Natural killer cell (primary cell): Measurements from ENCODE around the gene SNX20. TPM values are rescaled to one million over a fixed set of nuclear protein-coding genes. Genes with fewer than 3 reads are reported as not detected.

Experiments
- ATAC-seq, 3 donors: fragments of 150-1000 bp in 2 of 3; fragments of 200-7000 bp in 1 of 3; cut with Tn5 transposase; 1 replicate in 1 of 3; 2 replicates in 2 of 3; pipeline ENCODE4 v1.10.0; 2021; ENCODE audit warnings: mild to moderate bottlenecking in 2 of 3, moderate library complexity in 2 of 3
- DNase-seq, 2 donors: peaks; one replicate each; pipeline versions ENCODE4 v3.0.0 to v3.0.0-alpha.2; 2013 to 2021; ENCODE audit warnings: mixed read lengths in 1 of 2
- H3K27ac ChIP-seq: one replicate; pipeline ENCODE4 v1.5.1; 2013; ENCODE audit warnings: mild to moderate bottlenecking, low read length
- H3K27me3 ChIP-seq: one replicate; pipeline ENCODE4 v1.6.1; 2013; ENCODE audit warnings: low read length; ENCODE audit not compliant: control insufficient read depth, insufficient read depth
- H3K36me3 ChIP-seq: one replicate; pipeline ENCODE4 v1.6.1; 2013; ENCODE audit warnings: low read length; ENCODE audit not compliant: control insufficient read depth, insufficient read depth
- H3K4me1 ChIP-seq: one replicate; pipeline ENCODE4 v1.6.1; 2013; ENCODE audit warnings: low read length; ENCODE audit not compliant: control insufficient read depth, insufficient read depth
- H3K4me3 ChIP-seq: one replicate; pipeline ENCODE4 v1.5.1; 2013; ENCODE audit warnings: low read length
- H3K9me3 ChIP-seq: one replicate; pipeline ENCODE4 v1.6.1; 2013; ENCODE audit warnings: low read length; ENCODE audit not compliant: control insufficient read depth, insufficient read depth
- H3K27ac Mint-ChIP-seq, 2 donors: one replicate each; pipeline ENCODE4 v1.8.0; 2022; ENCODE audit warnings: mild to moderate bottlenecking in 2 of 2, mixed read lengths in 2 of 2, moderate library complexity in 1 of 2
- H3K27me3 Mint-ChIP-seq, 2 donors: one replicate each; pipeline ENCODE4 v1.8.0; 2022; ENCODE audit warnings: low read depth in 2 of 2, mixed read lengths in 2 of 2
- H3K36me3 Mint-ChIP-seq: one replicate; pipeline ENCODE4 v1.8.0; 2022; ENCODE audit warnings: mixed read lengths
- H3K4me1 Mint-ChIP-seq, 2 donors: one replicate each; pipeline ENCODE4 v1.8.0; 2022; ENCODE audit warnings: mixed read lengths in 2 of 2
- H3K4me3 Mint-ChIP-seq: one replicate; pipeline ENCODE4 v1.8.0; 2022; ENCODE audit warnings: mild to moderate bottlenecking, moderate library complexity, mixed read lengths
- H3K9me3 Mint-ChIP-seq, 2 donors: one replicate each; pipeline ENCODE4 v1.8.0; 2022; ENCODE audit warnings: mixed read lengths in 2 of 2
- CTCF ChIP-seq: fragments of 200-600 bp; IDR thresholded peaks from one replicate; pipeline ENCODE4 v1.8.0; 2022; ENCODE audit warnings: antibody characterized with exemption
- WGBS: methylation state at CpG from one replicate; pipeline ENCODE4 v1.1.7; 2013; ENCODE audit warnings: missing lambda C conversion rate; ENCODE audit not compliant: insufficient coverage; 5-methylcytosine and 5-hydroxymethylcytosine counted together
- intact Hi-C: fragments of 100-400 bp; cut with micrococcal nuclease; formaldehyde crosslinking; loops from one replicate; pipeline ENCODE4 v1.14.2; 2022
- total RNA-seq, 4 donors: library from RNA; stranded (reverse); fragments of 120-200 nt in 1 of 4; gene quantifications; one replicate each; pipeline versions ENCODE4 v1.2.3 to v1.2.4, GENCODE V29; 2013 to 2022

SNX20 gene
- total RNA-seq, 3 donors from 2014 or later (not counting 1 experiment from before 2014, with no cell fraction given) = 33.0 to 53.9 (median 51.7) TPM

DNA sequence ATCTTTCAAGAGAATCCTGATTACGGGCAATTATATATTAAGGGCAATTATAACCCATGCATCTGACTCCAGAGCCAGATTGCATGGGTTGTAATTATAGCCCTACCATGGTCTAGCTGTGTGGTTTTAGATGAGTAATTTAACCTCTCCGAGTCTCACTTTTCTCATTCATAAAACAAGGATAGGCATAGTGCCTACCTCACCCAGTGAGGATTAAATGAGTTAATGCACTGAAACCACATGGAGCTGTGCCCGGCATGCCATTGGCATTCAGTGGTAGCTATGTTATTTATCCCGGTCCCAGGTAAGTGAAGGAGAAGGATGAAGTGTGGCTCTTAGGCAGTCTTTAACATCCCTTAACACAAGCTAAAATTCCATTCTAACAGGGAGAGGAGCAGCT is 6.3 kb downstream of the SNX20 start:
- no CpG with 5 or more reads among the region's 4 CpGs for WGBS
- peaks cover 25% of the 10 kb centered on the region for H3K9me3 ChIP-seq
- H3K27me3 ChIP-seq = no peaks in the 10 kb centered on the region
- no peak overlapping the region for H3K4me3 ChIP-seq
- H3K27ac Mint-ChIP-seq = no peak overlapping the region
- ATAC-seq = no peak
- peaks cover 33 to 38% of the 10 kb centered on the region in 2 donors for H3K4me1 Mint-ChIP-seq
- intact Hi-C loops = no loop called here
- no peak overlapping the region for H3K4me3 Mint-ChIP-seq
- TF ChIP-seq CTCF = no peak
- H3K36me3 Mint-ChIP-seq = peaks cover 23% of the 10 kb centered on the region
- H3K27me3 Mint-ChIP-seq = no peaks in the 10 kb centered on the region
- no peak for DNase-seq
- peaks cover 0 to 4% of the 10 kb centered on the region in 2 donors for H3K9me3 Mint-ChIP-seq
- H3K4me1 ChIP-seq = peaks cover 26% of the 10 kb centered on the region
- H3K27ac ChIP-seq = no peak overlapping the region
- peaks cover 84% of the 10 kb centered on the region for H3K36me3 ChIP-seq

GRCh38 chr16:50673496-50674275 is 7.4 kb downstream of the SNX20 start:
- Mint-ChIP-seq H3K27ac (no peak overlapping the region), H3K4me3 (no peak overlapping the region), H3K9me3 (peaks cover 0 to 4% of the 10 kb centered on the region in 2 donors), H3K36me3 (peaks cover 19% of the 10 kb centered on the region), H3K27me3 (no peaks in the 10 kb centered on the region), H3K4me1 (peaks cover 24 to 27% of the 10 kb centered on the region in 2 donors)
- peaks cover 80% of the 10 kb centered on the region for H3K36me3 ChIP-seq
- H3K4me3 ChIP-seq = no peak overlapping the region
- ATAC-seq (no peak), DNase-seq (no peak)
- peaks cover 14% of the 10 kb centered on the region for H3K4me1 ChIP-seq
- 98% methylated on average over 66 of the region's 70 CpGs for WGBS
- H3K9me3 ChIP-seq = peaks cover 25% of the 10 kb centered on the region
- no peak overlapping the region for H3K27ac ChIP-seq
- no peak for TF ChIP-seq CTCF
- H3K27me3 ChIP-seq = no peaks in the 10 kb centered on the region
- intact Hi-C loops = no loop called here

DNA sequence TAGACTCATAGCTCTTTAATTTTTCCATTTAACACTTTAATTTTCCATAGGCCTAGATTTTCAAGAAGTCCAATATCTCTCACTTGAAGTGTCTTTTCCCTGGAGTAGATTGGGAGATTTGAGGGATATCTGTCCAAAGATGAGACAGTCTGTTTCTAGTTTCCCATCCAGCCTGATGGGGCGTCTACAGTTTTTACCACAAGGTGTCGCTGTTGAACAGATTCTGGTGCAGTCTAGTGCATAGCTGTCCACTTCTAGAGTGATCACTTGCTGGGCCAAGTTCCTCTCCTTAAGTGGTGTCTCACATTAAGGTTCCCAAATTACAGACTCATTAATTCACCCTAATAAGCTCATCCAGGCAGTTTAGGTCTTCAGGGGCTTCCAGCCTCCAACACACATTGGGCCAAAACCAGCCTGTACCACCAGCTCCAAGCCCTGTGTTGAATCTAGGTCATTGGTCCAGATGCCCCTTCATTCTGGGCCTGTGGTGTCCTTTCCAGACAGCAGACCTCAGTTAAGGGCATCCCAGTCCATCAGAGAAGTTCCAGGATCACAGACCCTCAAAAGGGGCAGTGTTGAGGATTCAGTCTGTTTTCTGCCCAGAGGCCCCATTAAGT is 9.4 kb downstream of the SNX20 start:
- peak; percentile 65 for TF ChIP-seq CTCF
- intact Hi-C loops = loop anchor here (1.0 kb wide), 1 partner anchor 76 kb away; no protein-coding TSS in a partner anchor
- H3K9me3 ChIP-seq = peaks cover 25% of the 10 kb centered on the region
- no peaks in the 10 kb centered on the region for H3K27me3 ChIP-seq
- no peak overlapping the region for H3K4me3 ChIP-seq
- H3K27ac ChIP-seq = no peak overlapping the region
- H3K4me3 Mint-ChIP-seq = peak overlapping the region; percentile 4
- H3K9me3 Mint-ChIP-seq = peaks cover 0 to 4% of the 10 kb centered on the region in 2 donors
- 87% methylated on average over 2 of the region's 2 CpGs for WGBS
- DNase-seq (peak; percentile 46 to 76), ATAC-seq (peak in 2 of 3 donors; percentile 39 to 65)
- H3K36me3 Mint-ChIP-seq = peaks cover 14% of the 10 kb centered on the region
- peaks cover 14 to 24% of the 10 kb centered on the region in 2 donors for H3K4me1 Mint-ChIP-seq
- H3K4me1 ChIP-seq = peaks cover 14% of the 10 kb centered on the region
- peak overlapping the region; percentile 56 to 70 for H3K27ac Mint-ChIP-seq
- H3K36me3 ChIP-seq = peaks cover 68% of the 10 kb centered on the region
- H3K27me3 Mint-ChIP-seq = no peaks in the 10 kb centered on the region
